GM12878 (cell line): ENCODE results near the gene VPS54. TPM values are rescaled to one million over a fixed set of nuclear protein-coding genes. Genes with fewer than 3 reads are reported as not detected.

ENCODE experiments used
- ATAC-seq: fragments of 200-7000 bp; cut with Tn5 transposase; 3 replicates; pipeline ENCODE4 v1.9.1; 2020; ENCODE audit warnings: mild to moderate bottlenecking, moderate library complexity
- BruUV-seq: library from RNA; stranded (reverse); fragments of 400-500 nt; replicated peaks from 2 replicates; lab custom pipeline; 2021; lab: Mats Ljungman, UMichigan
- CTCF ChIA-PET: fragments of 300-600 bp; sonication (Branson Sonifier 250); formaldehyde crosslinking; extraction: SDS; loops from one replicate; lab custom pipeline; 2021; ENCODE audit warnings: inconsistent platforms; lab: Yijun Ruan, JAX
- POLR2A ChIA-PET: fragments of 350-600 bp; formaldehyde crosslinking; extraction: SDS; loops from one replicate; lab custom pipeline; 2021; ENCODE audit warnings: inconsistent platforms; lab: Charles Lee
- RAD21 ChIA-PET: fragments of 300-600 bp; sonication (Branson Sonifier 250); formaldehyde crosslinking; loops from one replicate; lab custom pipeline; 2023; ENCODE audit warnings: antibody characterized with exemption; ENCODE audit not compliant: unreplicated experiment; lab: Charles Lee
- SMC1A ChIA-PET: fragments of 300-600 bp; sonication (Branson Sonifier 250); formaldehyde crosslinking; loops from one replicate; lab custom pipeline; 2023; ENCODE audit not compliant: unreplicated experiment, uncharacterized antibody; lab: Charles Lee
- DNase-seq: peaks from one replicate; pipeline ENCODE4 v3.0.0-alpha.2; 2011; ENCODE audit warnings: low read depth, low spot score
- FAIRE-seq: peaks from 3 replicates; lab custom pipeline; 2011; peaks lifted over from hg19 to GRCh38; lab: Jason Lieb, UNC
- H2AFZ ChIP-seq: 2 replicates; pipeline ENCODE4 v1.6.0; 2011; ENCODE audit warnings: low read depth, low read length, control low read depth; ENCODE audit not compliant: control insufficient read depth
- H3K27ac ChIP-seq: 2 replicates; pipeline ENCODE4 v1.5.1; 2011; ENCODE audit warnings: control low read depth; ENCODE audit not compliant: control insufficient read depth, insufficient read depth
- H3K27me3 ChIP-seq, 2 experiments: replicated peaks in 1 of 2; 2 replicates each; pipeline versions ENCODE4 v1.6.0 to v1.6.1; 2011; ENCODE audit warnings: low read length in 1 of 2; ENCODE audit not compliant: control insufficient read depth in 2 of 2, insufficient read depth in 2 of 2
- H3K36me3 ChIP-seq, 2 experiments: 2 replicates each; pipeline ENCODE4 v1.5.1; 2011; ENCODE audit warnings: low read length in 1 of 2; ENCODE audit not compliant: control insufficient read depth in 2 of 2, insufficient read depth in 2 of 2
- H3K4me1 ChIP-seq: 2 replicates; pipeline ENCODE4 v1.6.1; 2011; ENCODE audit warnings: mild to moderate bottlenecking, low read length, moderate library complexity, mixed read lengths; ENCODE audit not compliant: control insufficient read depth, insufficient read depth
- H3K4me2 ChIP-seq: 2 replicates; pipeline ENCODE4 v1.6.0; 2011; ENCODE audit warnings: control low read depth; ENCODE audit not compliant: control insufficient read depth, insufficient read depth
- H3K4me3 ChIP-seq: fragments of 200-600 bp; sonication (generic); 2 replicates; pipeline ENCODE4 v1.5.1; 2016
- H3K79me2 ChIP-seq: 2 replicates; pipeline ENCODE4 v1.6.0; 2011; ENCODE audit warnings: low read length; ENCODE audit not compliant: control insufficient read depth, insufficient read depth
- H3K9ac ChIP-seq: 2 replicates; pipeline ENCODE4 v1.8.0; 2011; ENCODE audit warnings: low read length, control low read depth, mixed read lengths; ENCODE audit not compliant: control insufficient read depth, insufficient read depth
- H3K9me3 ChIP-seq: replicated peaks from 3 replicates; pipeline ENCODE4 v1.5.1; 2011; ENCODE audit warnings: mild to moderate bottlenecking, low read length; ENCODE audit not compliant: control insufficient read depth, insufficient read depth
- H4K20me1 ChIP-seq: 2 replicates; pipeline ENCODE4 v1.6.0; 2011; ENCODE audit not compliant: control insufficient read depth, insufficient read depth
- BHLHE40 ChIP-seq, 2 experiments: fragments of 450-650 bp in 1 of 2; IDR thresholded peaks; 2 replicates each; pipeline ENCODE4 v1.6.1; 2011 to 2017; ENCODE audit warnings: low read depth in 2 of 2, borderline replicate concordance in 1 of 2, improper control_type of control experiment in 1 of 2, low read length in 1 of 2, mild to moderate bottlenecking in 1 of 2
- CHD2 ChIP-seq: IDR thresholded peaks from 2 replicates; pipeline ENCODE4 v1.6.1; 2011; ENCODE audit warnings: low read depth, low read length, improper control_type of control experiment, borderline replicate concordance
- CREM ChIP-seq: IDR thresholded peaks from 2 replicates; pipeline ENCODE4 v1.6.1; 2014; ENCODE audit warnings: antibody characterized with exemption, low read depth
- EP300 ChIP-seq, 2 experiments: fragments of 150-350 bp in 1 of 2; IDR thresholded peaks; 2 replicates each; pipeline ENCODE4 v1.6.1; 2011 to 2012; ENCODE audit warnings: low read depth in 2 of 2, low read length in 2 of 2, borderline replicate concordance in 1 of 2, improper control_type of control experiment in 1 of 2, inconsistent platforms in 1 of 2; ENCODE audit not compliant: control insufficient read depth in 1 of 2
- IKZF1 ChIP-seq: fragments of 450-650 bp; conservative IDR thresholded peaks from 2 replicates; pipeline ENCODE4 v1.6.1; 2017; ENCODE audit warnings: antibody characterized with exemption, mild to moderate bottlenecking
- SMAD5 ChIP-seq: IDR thresholded peaks from 2 replicates; pipeline ENCODE4 v1.6.1; 2016; ENCODE audit warnings: antibody characterized with exemption, low read depth
- STAT3 ChIP-seq: IDR thresholded peaks from 2 replicates; pipeline ENCODE4 v1.6.1; 2011; ENCODE audit warnings: low read depth, low read length, improper control_type of control experiment
- ZNF24 ChIP-seq: fragments of 450-650 bp; IDR thresholded peaks from 2 replicates; pipeline ENCODE4 v1.6.1; 2017; ENCODE audit warnings: antibody characterized with exemption, mild to moderate bottlenecking
- WGBS: methylation state at CpG from one replicate; pipeline ENCODE4 v1.1.6; 2016; ENCODE audit warnings: low lambda C conversion rate; ENCODE audit not compliant: insufficient replicate concordance, insufficient coverage; ENCODE audit errors: missing lambda C conversion rate; 5-methylcytosine and 5-hydroxymethylcytosine counted together
- in situ Hi-C: fragments of 300-500 bp; cut with MboI; formaldehyde crosslinking; loops from 9 replicates; pipeline ENCODE4 v1.14.3; 2018; ENCODE audit warnings: mixed read lengths
- intact Hi-C: fragments of 100-400 bp; cut with micrococcal nuclease; formaldehyde crosslinking; loops from one replicate; pipeline ENCODE4 v1.14.2; 2022; ENCODE audit not compliant: unreplicated experiment
- polyA plus RNA-seq, 11 experiments: library from polyadenylated mRNA; depleted of rRNA in 4 of 11; unstranded in 6 of 11; stranded (reverse) in 5 of 11; fragments of >200 nt; fragmentation: Nextera tagmentation in 4 of 11; fragmentation: Illumina TruSeq in 1 of 11; extraction: Ambion mirVana in 4 of 11; extraction: Trizol in 1 of 11; gene quantifications; 1 replicate in 1 of 11; 2 replicates in 10 of 11; pipeline versions ENCODE4 v1.2.1 to v1.2.3, GENCODE V29; 2011 to 2016; ENCODE audit warnings: inconsistent platforms in 2 of 11, missing spikeins in 2 of 11, low read depth in 1 of 11
- total RNA-seq, 4 experiments: library from RNA; depleted of rRNA in 3 of 4; stranded (reverse); fragments of >200 nt in 3 of 4; fragmentation: Illumina TruSeq in 1 of 4; extraction: Trizol in 1 of 4; gene quantifications; 2 replicates each; pipeline versions ENCODE4 v1.2.1 to v1.2.3, GENCODE V29; 2013 to 2021
- TF ChIP-seq, protein P1 (sequence below): fragments of 450-650 bp; IDR thresholded peaks from 2 replicates; pipeline ENCODE4 v1.6.1; 2017; ENCODE audit warnings: mild to moderate bottlenecking, moderate library complexity
- TF ChIP-seq, protein P2 (sequence below), 3 experiments: IDR thresholded peaks in 2 of 3; conservative IDR thresholded peaks in 1 of 3; 2 replicates each; pipeline ENCODE4 v1.5.1; 2011; ENCODE audit warnings: low read depth in 3 of 3, low read length in 3 of 3, mild to moderate bottlenecking in 3 of 3, control low read depth in 2 of 3, moderate library complexity in 2 of 3, inconsistent platforms in 1 of 3, mixed read lengths in 1 of 3; ENCODE audit not compliant: control insufficient read depth in 2 of 3, insufficient read depth in 1 of 3; ENCODE audit errors: extremely low read depth in 1 of 3

VPS54 gene
- total and polyA plus RNA-seq, 10 of the 15 experiments (the other 5 are each of a cell fraction or from before 2014, with no cell fraction given): 1.6 to 16.2 (median 9.3) TPM

DNA sequence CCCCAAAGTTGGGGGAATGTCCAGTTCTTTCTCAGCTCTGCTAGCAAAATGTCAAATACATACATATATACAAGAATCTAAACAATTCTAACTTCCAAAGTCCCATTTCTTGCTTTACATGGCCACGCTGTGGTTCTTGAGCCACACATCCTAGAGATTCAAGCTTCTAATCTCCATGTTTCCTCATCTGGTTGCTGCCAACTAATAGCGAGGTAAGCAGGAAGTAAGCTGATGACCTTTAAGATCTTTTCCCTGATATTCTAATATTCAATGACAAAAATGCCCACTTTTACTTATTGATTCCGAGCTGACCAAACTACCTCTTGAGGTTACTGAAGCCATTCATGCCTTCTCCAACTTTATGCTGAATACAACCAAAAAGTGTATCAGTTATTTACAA is 3.3 kb downstream of the VPS54 start:
- no peak for FAIRE-seq
- peak overlapping the region; percentile 25; the same call in 1 of the 2 replicates for H3K4me3 ChIP-seq
- POLR2A ChIA-PET: no interaction called here
- peak overlapping the region; percentile 15 for H3K4me2 ChIP-seq
- ATAC-seq: no peak
- DNase-seq: no peak
- SMC1A ChIA-PET: interaction anchor here (0.7 to 1.4 kb wide), 8 partner anchors 8 to 92 kb away, joined by 3 to 4 read pairs (median 3); no protein-coding TSS in a partner anchor
- H3K4me1 ChIP-seq: peaks cover 5% of the 10 kb centered on the region; the same call in 1 of the 2 replicates
- intact Hi-C loops (no loop called here), in situ Hi-C loops (no loop called here)
- no peaks in the 10 kb centered on the region for H3K9me3 ChIP-seq
- RAD21 ChIA-PET: interaction anchor here (0.9 to 2.1 kb wide), 4 partner anchors 8 to 311 kb away, joined by 3 to 5 read pairs (median 4); no protein-coding TSS in a partner anchor
- no peak for TF ChIP-seq IKZF1
- TF ChIP-seq SMAD5: no peak
- TF ChIP-seq, protein P1, sequence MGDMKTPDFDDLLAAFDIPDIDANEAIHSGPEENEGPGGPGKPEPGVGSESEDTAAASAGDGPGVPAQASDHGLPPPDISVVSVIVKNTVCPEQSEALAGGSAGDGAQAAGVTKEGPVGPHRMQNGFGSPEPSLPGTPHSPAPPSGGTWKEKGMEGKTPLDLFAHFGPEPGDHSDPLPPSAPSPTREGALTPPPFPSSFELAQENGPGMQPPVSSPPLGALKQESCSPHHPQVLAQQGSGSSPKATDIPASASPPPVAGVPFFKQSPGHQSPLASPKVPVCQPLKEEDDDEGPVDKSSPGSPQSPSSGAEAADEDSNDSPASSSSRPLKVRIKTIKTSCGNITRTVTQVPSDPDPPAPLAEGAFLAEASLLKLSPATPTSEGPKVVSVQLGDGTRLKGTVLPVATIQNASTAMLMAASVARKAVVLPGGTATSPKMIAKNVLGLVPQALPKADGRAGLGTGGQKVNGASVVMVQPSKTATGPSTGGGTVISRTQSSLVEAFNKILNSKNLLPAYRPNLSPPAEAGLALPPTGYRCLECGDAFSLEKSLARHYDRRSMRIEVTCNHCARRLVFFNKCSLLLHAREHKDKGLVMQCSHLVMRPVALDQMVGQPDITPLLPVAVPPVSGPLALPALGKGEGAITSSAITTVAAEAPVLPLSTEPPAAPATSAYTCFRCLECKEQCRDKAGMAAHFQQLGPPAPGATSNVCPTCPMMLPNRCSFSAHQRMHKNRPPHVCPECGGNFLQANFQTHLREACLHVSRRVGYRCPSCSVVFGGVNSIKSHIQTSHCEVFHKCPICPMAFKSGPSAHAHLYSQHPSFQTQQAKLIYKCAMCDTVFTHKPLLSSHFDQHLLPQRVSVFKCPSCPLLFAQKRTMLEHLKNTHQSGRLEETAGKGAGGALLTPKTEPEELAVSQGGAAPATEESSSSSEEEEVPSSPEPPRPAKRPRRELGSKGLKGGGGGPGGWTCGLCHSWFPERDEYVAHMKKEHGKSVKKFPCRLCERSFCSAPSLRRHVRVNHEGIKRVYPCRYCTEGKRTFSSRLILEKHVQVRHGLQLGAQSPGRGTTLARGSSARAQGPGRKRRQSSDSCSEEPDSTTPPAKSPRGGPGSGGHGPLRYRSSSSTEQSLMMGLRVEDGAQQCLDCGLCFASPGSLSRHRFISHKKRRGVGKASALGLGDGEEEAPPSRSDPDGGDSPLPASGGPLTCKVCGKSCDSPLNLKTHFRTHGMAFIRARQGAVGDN: no peak
- no peak for TF ChIP-seq CREM
- TF ChIP-seq, protein P2, sequence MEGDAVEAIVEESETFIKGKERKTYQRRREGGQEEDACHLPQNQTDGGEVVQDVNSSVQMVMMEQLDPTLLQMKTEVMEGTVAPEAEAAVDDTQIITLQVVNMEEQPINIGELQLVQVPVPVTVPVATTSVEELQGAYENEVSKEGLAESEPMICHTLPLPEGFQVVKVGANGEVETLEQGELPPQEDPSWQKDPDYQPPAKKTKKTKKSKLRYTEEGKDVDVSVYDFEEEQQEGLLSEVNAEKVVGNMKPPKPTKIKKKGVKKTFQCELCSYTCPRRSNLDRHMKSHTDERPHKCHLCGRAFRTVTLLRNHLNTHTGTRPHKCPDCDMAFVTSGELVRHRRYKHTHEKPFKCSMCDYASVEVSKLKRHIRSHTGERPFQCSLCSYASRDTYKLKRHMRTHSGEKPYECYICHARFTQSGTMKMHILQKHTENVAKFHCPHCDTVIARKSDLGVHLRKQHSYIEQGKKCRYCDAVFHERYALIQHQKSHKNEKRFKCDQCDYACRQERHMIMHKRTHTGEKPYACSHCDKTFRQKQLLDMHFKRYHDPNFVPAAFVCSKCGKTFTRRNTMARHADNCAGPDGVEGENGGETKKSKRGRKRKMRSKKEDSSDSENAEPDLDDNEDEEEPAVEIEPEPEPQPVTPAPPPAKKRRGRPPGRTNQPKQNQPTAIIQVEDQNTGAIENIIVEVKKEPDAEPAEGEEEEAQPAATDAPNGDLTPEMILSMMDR (IDR thresholded peaks at IDR 0.05 in 2 of 3, conservative IDR thresholded peaks at IDR 0.05 in 1 of 3; ENCODE audit: control insufficient read depth in 2 of 3, extremely low read depth in 1 of 3, insufficient read depth in 1 of 3, low read depth in 3 of 3, low read length in 3 of 3): no peak
- no peak for TF ChIP-seq EP300 (IDR thresholded peaks at IDR 0.05; ENCODE audit: borderline replicate concordance in 1 of 2, control insufficient read depth in 1 of 2, low read depth in 2 of 2, low read length in 2 of 2)
- TF ChIP-seq ZNF24: no peak
- TF ChIP-seq BHLHE40 (IDR thresholded peaks at IDR 0.05; ENCODE audit: borderline replicate concordance in 1 of 2, low read depth in 2 of 2, low read length in 1 of 2): no peak
- no peak for TF ChIP-seq CHD2
- TF ChIP-seq STAT3: no peak
- H3K79me2 ChIP-seq: peaks cover 48% of the 10 kb centered on the region
- H3K27me3 ChIP-seq: no peaks in the 10 kb centered on the region
- no peak overlapping the region for H3K27ac ChIP-seq
- H2AFZ ChIP-seq: no peak overlapping the region
- H3K36me3 ChIP-seq: no peaks in the 10 kb centered on the region
- CTCF ChIA-PET: interaction anchor here (0.6 to 2.5 kb wide), 12 partner anchors 9 to 1971 kb away, joined by 3 to 7 read pairs (median 4); no protein-coding TSS in a partner anchor
- BruUV-seq: TSS peak; percentile 44
- 97% methylated on average over 3 of the region's 3 CpGs for WGBS
- no peak overlapping the region for H3K9ac ChIP-seq
- H4K20me1 ChIP-seq: no peaks in the 10 kb centered on the region
